Natural killer cell (primary cell): ENCODE measurements around the gene ARSK. TPM values are rescaled to one million over a fixed set of nuclear protein-coding genes. Genes with fewer than 3 reads are reported as not detected.
A peak's percentile ranks its signal among the peaks of the same experiment; 100 is the strongest.

ENCODE experiments used
- ATAC-seq, 3 donors: fragments of 150-1000 bp in 2 of 3; fragments of 200-7000 bp in 1 of 3; cut with Tn5 transposase; 1 replicate in 1 of 3; 2 replicates in 2 of 3; pipeline ENCODE4 v1.10.0; 2021; ENCODE audit warnings: mild to moderate bottlenecking in 2 of 3, moderate library complexity in 2 of 3
- DNase-seq, 2 donors: peaks; one replicate each; pipeline versions ENCODE4 v3.0.0 to v3.0.0-alpha.2; 2013 to 2021; ENCODE audit warnings: mixed read lengths in 1 of 2
- H3K27ac ChIP-seq: one replicate; pipeline ENCODE4 v1.5.1; 2013; ENCODE audit warnings: mild to moderate bottlenecking, low read length
- H3K27me3 ChIP-seq: one replicate; pipeline ENCODE4 v1.6.1; 2013; ENCODE audit warnings: low read length; ENCODE audit not compliant: control insufficient read depth, insufficient read depth
- H3K36me3 ChIP-seq: one replicate; pipeline ENCODE4 v1.6.1; 2013; ENCODE audit warnings: low read length; ENCODE audit not compliant: control insufficient read depth, insufficient read depth
- H3K4me1 ChIP-seq: one replicate; pipeline ENCODE4 v1.6.1; 2013; ENCODE audit warnings: low read length; ENCODE audit not compliant: control insufficient read depth, insufficient read depth
- H3K4me3 ChIP-seq: one replicate; pipeline ENCODE4 v1.5.1; 2013; ENCODE audit warnings: low read length
- H3K9me3 ChIP-seq: one replicate; pipeline ENCODE4 v1.6.1; 2013; ENCODE audit warnings: low read length; ENCODE audit not compliant: control insufficient read depth, insufficient read depth
- H3K27ac Mint-ChIP-seq, 2 donors: one replicate each; pipeline ENCODE4 v1.8.0; 2022; ENCODE audit warnings: mild to moderate bottlenecking in 2 of 2, mixed read lengths in 2 of 2, moderate library complexity in 1 of 2
- H3K27me3 Mint-ChIP-seq, 2 donors: one replicate each; pipeline ENCODE4 v1.8.0; 2022; ENCODE audit warnings: low read depth in 2 of 2, mixed read lengths in 2 of 2
- H3K36me3 Mint-ChIP-seq: one replicate; pipeline ENCODE4 v1.8.0; 2022; ENCODE audit warnings: mixed read lengths
- H3K4me1 Mint-ChIP-seq, 2 donors: one replicate each; pipeline ENCODE4 v1.8.0; 2022; ENCODE audit warnings: mixed read lengths in 2 of 2
- H3K4me3 Mint-ChIP-seq: one replicate; pipeline ENCODE4 v1.8.0; 2022; ENCODE audit warnings: mild to moderate bottlenecking, moderate library complexity, mixed read lengths
- H3K9me3 Mint-ChIP-seq, 2 donors: one replicate each; pipeline ENCODE4 v1.8.0; 2022; ENCODE audit warnings: mixed read lengths in 2 of 2
- CTCF ChIP-seq: fragments of 200-600 bp; IDR thresholded peaks from one replicate; pipeline ENCODE4 v1.8.0; 2022; ENCODE audit warnings: antibody characterized with exemption
- WGBS: methylation state at CpG from one replicate; pipeline ENCODE4 v1.1.7; 2013; ENCODE audit warnings: missing lambda C conversion rate; ENCODE audit not compliant: insufficient coverage; 5-methylcytosine and 5-hydroxymethylcytosine counted together
- intact Hi-C: fragments of 100-400 bp; cut with micrococcal nuclease; formaldehyde crosslinking; loops from one replicate; pipeline ENCODE4 v1.14.2; 2022
- total RNA-seq, 4 donors: library from RNA; stranded (reverse); fragments of 120-200 nt in 1 of 4; gene quantifications; one replicate each; pipeline versions ENCODE4 v1.2.3 to v1.2.4, GENCODE V29; 2013 to 2022

Gene ARSK
- total RNA-seq, 3 donors from 2014 or later (not counting 1 experiment from before 2014, with no cell fraction given), result 2.8 to 5.8 (median 3.5) TPM

- H3K27ac ChIP-seq, result no peak overlapping the region
- intact Hi-C loops, result no loop called here
- no peak for ATAC-seq
- H3K27me3 Mint-ChIP-seq, result no peaks in the 10 kb centered on the region
- peaks cover 26% of the 10 kb centered on the region for H3K36me3 Mint-ChIP-seq
- peaks cover 72% of the 10 kb centered on the region for H3K36me3 ChIP-seq
- H3K27me3 ChIP-seq, result no peaks in the 10 kb centered on the region
- no peak for TF ChIP-seq CTCF
- no peak overlapping the region for H3K4me3 ChIP-seq
- no peaks in the 10 kb centered on the region for H3K4me1 ChIP-seq
- no peaks in the 10 kb centered on the region for H3K9me3 ChIP-seq
- DNase-seq, result no peak
- no CpG with 5 or more reads among the region's 2 CpGs for WGBS
- no peak overlapping the region for H3K4me3 Mint-ChIP-seq
- no peak overlapping the region for H3K27ac Mint-ChIP-seq
- H3K9me3 Mint-ChIP-seq, result no peaks in the 10 kb centered on the region
- H3K4me1 Mint-ChIP-seq, result peaks cover 0 to 9% of the 10 kb centered on the region in 2 donors
Observed at GRCh38 chr5:95537501-95537900, 17.4 kb upstream of the ARSK start.

- Mint-ChIP-seq H3K4me1 (peaks cover 12 to 14% of the 10 kb centered on the region in 2 donors), H3K36me3 (peaks cover 11% of the 10 kb centered on the region), H3K27ac (peak overlapping the region in 1 of 2 donors; percentile 60), H3K9me3 (no peaks in the 10 kb centered on the region), H3K27me3 (no peaks in the 10 kb centered on the region), H3K4me3 (no peak overlapping the region)
- Histone ChIP-seq H3K9me3 (no peaks in the 10 kb centered on the region), H3K36me3 (peaks cover 80% of the 10 kb centered on the region), H3K4me3 (no peak overlapping the region), H3K27me3 (no peaks in the 10 kb centered on the region), H3K4me1 (no peaks in the 10 kb centered on the region), H3K27ac (no peak overlapping the region)
- no peak for TF ChIP-seq CTCF
- intact Hi-C loops, result no loop called here
- DNase-seq (no peak), ATAC-seq (no peak)
- WGBS, result no CpG with 5 or more reads among the region's 3 CpGs
Observed at GRCh38 chr5:95543017-95543705, 11.7 kb upstream of the ARSK start.

GRCh38 chr5:95549030-95549429 lies 5.9 kb upstream of the ARSK start:
- peaks cover 5% of the 10 kb centered on the region for H3K4me1 ChIP-seq
- intact Hi-C loops, result no loop called here
- no peak overlapping the region for H3K4me3 Mint-ChIP-seq
- no peaks in the 10 kb centered on the region for H3K27me3 ChIP-seq
- H3K27ac Mint-ChIP-seq, result no peak overlapping the region
- H3K27me3 Mint-ChIP-seq, result no peaks in the 10 kb centered on the region
- H3K27ac ChIP-seq, result no peak overlapping the region
- DNase-seq, result no peak
- no peak for TF ChIP-seq CTCF
- no peak overlapping the region for H3K4me3 ChIP-seq
- no peaks in the 10 kb centered on the region for H3K9me3 ChIP-seq
- no peak for ATAC-seq
- peaks cover 53% of the 10 kb centered on the region for H3K36me3 ChIP-seq
- no peaks in the 10 kb centered on the region for H3K36me3 Mint-ChIP-seq
- H3K4me1 Mint-ChIP-seq, result peaks cover 15 to 35% of the 10 kb centered on the region in 2 donors
- no peaks in the 10 kb centered on the region for H3K9me3 Mint-ChIP-seq

- WGBS, result under 1% methylated on average over 6 of the region's 6 CpGs
- peak overlapping the region; percentile 97 for H3K4me3 ChIP-seq
Observed at GRCh38 chr5:95554331-95554646, 612 bp upstream of the ARSK start.

More at GRCh38 chr5:95554331-95554646, 612 bp upstream of the ARSK start:
- Mint-ChIP-seq H3K9me3 (no peaks in the 10 kb centered on the region), H3K4me1 (peaks cover 35 to 44% of the 10 kb centered on the region in 2 donors), H3K36me3 (no peaks in the 10 kb centered on the region), H3K27me3 (no peaks in the 10 kb centered on the region), H3K27ac (peak overlapping the region; percentile 92 to 94), H3K4me3 (peak overlapping the region; percentile 98)
- no peaks in the 10 kb centered on the region for H3K9me3 ChIP-seq
- no peaks in the 10 kb centered on the region for H3K27me3 ChIP-seq
- H3K4me1 ChIP-seq, result peaks cover 13% of the 10 kb centered on the region
- DNase-seq (no peak), ATAC-seq (peak; percentile 11 to 27 (median 15))
- no peak for TF ChIP-seq CTCF
- peak overlapping the region; percentile 78 for H3K27ac ChIP-seq
- H3K36me3 ChIP-seq, result peaks cover 8% of the 10 kb centered on the region
- intact Hi-C loops, result loop anchor here (10.0 kb wide), 1 partner anchor 71 kb away; the partner anchor contains the start of gene GPR150
